Loucy (cell line): Measurements from ENCODE around the gene SPSB1.

ENCODE experiments used
- H2AFZ ChIP-seq: fragments of 200-600 bp; sonication (generic); 2 replicates; pipeline ENCODE4 v1.6.0; 2016; ENCODE audit warnings: antibody characterized with exemption, mild to moderate bottlenecking, low read length, moderate library complexity
- H3F3A ChIP-seq: fragments of 200-600 bp; 2 replicates; pipeline ENCODE4 v1.6.0; 2016; ENCODE audit warnings: antibody characterized with exemption, low read depth, mild to moderate bottlenecking
- H3K27me3 ChIP-seq: fragments of 200-600 bp; sonication (generic); 2 replicates; pipeline ENCODE4 v1.6.1; 2014; ENCODE audit warnings: low read length, mild to moderate bottlenecking; ENCODE audit not compliant: insufficient read depth, poor library complexity, severe bottlenecking
- H3K36me3 ChIP-seq: fragments of 200-600 bp; sonication (generic); 2 replicates; pipeline ENCODE4 v1.6.1; 2016; ENCODE audit warnings: low read length; ENCODE audit not compliant: insufficient read depth
- H3K4me1 ChIP-seq: fragments of 200-600 bp; sonication (generic); 2 replicates; pipeline ENCODE4 v1.5.1; 2014; ENCODE audit warnings: low read length, mild to moderate bottlenecking; ENCODE audit not compliant: insufficient read depth, poor library complexity, severe bottlenecking
- H3K4me2 ChIP-seq: fragments of 200-600 bp; sonication (generic); 2 replicates; pipeline ENCODE4 v1.6.0; 2014; ENCODE audit warnings: antibody characterized with exemption, low read length, low read depth, mild to moderate bottlenecking; ENCODE audit not compliant: poor library complexity, severe bottlenecking
- H3K4me3 ChIP-seq: fragments of 200-600 bp; sonication (generic); 2 replicates; pipeline ENCODE4 v1.5.1; 2014; ENCODE audit warnings: low read length, mild to moderate bottlenecking, mixed read lengths; ENCODE audit not compliant: poor library complexity, severe bottlenecking
- H3K79me2 ChIP-seq: fragments of 200-600 bp; sonication (generic); 2 replicates; pipeline ENCODE4 v1.6.1; 2014; ENCODE audit warnings: low read length; ENCODE audit not compliant: insufficient read depth
- H3K9ac ChIP-seq: fragments of 200-600 bp; sonication (generic); 2 replicates; pipeline ENCODE4 v1.6.0; 2014; ENCODE audit warnings: mild to moderate bottlenecking, low read depth, low read length, moderate library complexity; ENCODE audit not compliant: poor library complexity, severe bottlenecking
- H3K9me2 ChIP-seq: fragments of 200-600 bp; sonication (generic); replicated peaks from 2 replicates; pipeline ENCODE4 v1.6.1; 2016; ENCODE audit warnings: low read depth, low read length, mixed read lengths
- H3K9me3 ChIP-seq: fragments of 200-600 bp; sonication (generic); 2 replicates; pipeline ENCODE4 v1.6.1; 2014; ENCODE audit warnings: mild to moderate bottlenecking, antibody characterized with exemption, low read length, low read depth; ENCODE audit not compliant: insufficient read depth
- H4K20me1 ChIP-seq: fragments of 200-600 bp; sonication (generic); 2 replicates; pipeline ENCODE4 v1.6.0; 2014; ENCODE audit warnings: antibody characterized with exemption, low read length, mild to moderate bottlenecking; ENCODE audit not compliant: insufficient read depth, poor library complexity, severe bottlenecking
- CTCF ChIP-seq: fragments of 200-600 bp; sonication (generic); conservative IDR thresholded peaks from 2 replicates; pipeline ENCODE4 v1.5.1; 2014; ENCODE audit warnings: mild to moderate bottlenecking, antibody characterized with exemption, low read length
- EZH2phosphoT487 ChIP-seq: fragments of 200-600 bp; IDR thresholded peaks from 2 replicates; pipeline ENCODE4 v1.6.1; 2018; ENCODE audit warnings: antibody characterized with exemption, mild to moderate bottlenecking, moderate library complexity, borderline replicate concordance

The SPSB1 gene

DNA sequence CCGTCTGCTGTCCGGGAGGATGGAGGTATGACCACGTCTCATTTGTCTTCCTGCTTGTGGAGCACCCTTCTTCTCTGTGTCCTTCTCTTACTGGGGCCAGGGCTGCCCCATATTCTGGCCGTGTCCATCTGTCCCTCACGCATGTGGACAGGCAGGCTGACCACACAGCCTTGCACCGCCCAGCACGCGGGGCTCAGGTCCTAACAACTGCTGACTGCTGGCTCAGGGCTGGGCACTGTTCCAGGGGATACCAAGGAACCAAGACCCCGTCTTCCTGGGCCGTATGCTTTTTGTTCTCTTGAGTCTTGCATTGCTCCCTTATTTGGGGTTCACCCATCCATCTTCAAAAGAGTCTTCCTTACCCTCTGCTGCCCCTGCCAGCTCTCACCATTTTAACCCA is 17.5 kb upstream of the SPSB1 start:
- H4K20me1 ChIP-seq = no peaks in the 10 kb centered on the region
- H2AFZ ChIP-seq = no peak overlapping the region
- H3K36me3 ChIP-seq = no peaks in the 10 kb centered on the region; the same call in 1 of the 2 replicates
- H3K4me2 ChIP-seq = peak overlapping the region; percentile 58
- H3K4me1 ChIP-seq = peaks cover 26% of the 10 kb centered on the region
- no peaks in the 10 kb centered on the region for H3K27me3 ChIP-seq
- H3K79me2 ChIP-seq = no peaks in the 10 kb centered on the region
- TF ChIP-seq EZH2phosphoT487 (no peak), CTCF (no peak)
- no peak overlapping the region for H3K4me3 ChIP-seq
- H3K9ac ChIP-seq = no peak overlapping the region
- no peaks in the 10 kb centered on the region for H3K9me2 ChIP-seq
- H3K9me3 ChIP-seq = 0 out of 2 replicates have a peak, but pooled peaks cover 3% of the 10 kb centered on the region
- H3F3A ChIP-seq = no peaks in the 10 kb centered on the region

- Histone ChIP-seq H3K9me2 (no peaks in the 10 kb centered on the region), H3K27me3 (no peaks in the 10 kb centered on the region), H3K79me2 (no peaks in the 10 kb centered on the region), H3K36me3 (no peaks in the 10 kb centered on the region), H3K4me3 (peak overlapping the region; percentile 12), H3K4me1 (peaks cover 28% of the 10 kb centered on the region), H3F3A (no peaks in the 10 kb centered on the region), H4K20me1 (no peaks in the 10 kb centered on the region), H3K4me2 (peak overlapping the region; percentile 58), H2AFZ (no peak overlapping the region), H3K9me3 (0 out of 2 replicates have a peak, but pooled peaks cover 3% of the 10 kb centered on the region), H3K9ac (peak overlapping the region; percentile 25)
- TF ChIP-seq CTCF (no peak), EZH2phosphoT487 (no peak)
Observed at GRCh38 chr1:9275567-9276034, 17.1 kb upstream of the SPSB1 start.

GRCh38 chr1:9278116-9278515 is 14.6 kb upstream of the SPSB1 start:
- H3K9me2 ChIP-seq = no peaks in the 10 kb centered on the region
- H3K9ac ChIP-seq = no peak overlapping the region
- TF ChIP-seq EZH2phosphoT487 (no peak), CTCF (no peak)
- no peak overlapping the region for H2AFZ ChIP-seq
- H3K4me3 ChIP-seq = no peak overlapping the region
- 0 out of 2 replicates have a peak, but pooled peaks cover 3% of the 10 kb centered on the region for H3K9me3 ChIP-seq
- no peak overlapping the region for H3K4me2 ChIP-seq
- no peaks in the 10 kb centered on the region for H3K27me3 ChIP-seq
- no peaks in the 10 kb centered on the region for H3K36me3 ChIP-seq
- peaks cover 52% of the 10 kb centered on the region for H3K4me1 ChIP-seq
- no peaks in the 10 kb centered on the region for H3K79me2 ChIP-seq
- no peaks in the 10 kb centered on the region for H4K20me1 ChIP-seq
- H3F3A ChIP-seq = no peaks in the 10 kb centered on the region
